Calu3 (cell line): ENCODE data around the gene MYO19. TPM values are rescaled to one million over a fixed set of nuclear protein-coding genes. Genes with fewer than 3 reads are reported as not detected.

Source experiments
- BruUV-seq: library from RNA; stranded (reverse); fragments of 400-500 nt; replicated peaks from 2 replicates; lab custom pipeline; 2021; lab: Mats Ljungman, UMichigan
- CTCF ChIA-PET: fragments of 300-600 bp; sonication (Branson Sonifier 250); formaldehyde crosslinking; loops from one replicate; lab custom pipeline; 2022; ENCODE audit warnings: antibody characterized with exemption; lab: Charles Lee
- DNase-seq: peaks from one replicate; pipeline ENCODE4 v3.0.0; 2022
- H3K27ac Mint-ChIP-seq: one replicate; pipeline ENCODE4 v1.8.0; 2022; ENCODE audit warnings: mixed read lengths; ENCODE audit not compliant: unreplicated experiment
- H3K27me3 Mint-ChIP-seq: one replicate; pipeline ENCODE4 v1.8.0; 2022; ENCODE audit warnings: mixed read lengths; ENCODE audit not compliant: unreplicated experiment
- H3K36me3 Mint-ChIP-seq: one replicate; pipeline ENCODE4 v1.8.0; 2022; ENCODE audit warnings: mild to moderate bottlenecking, moderate library complexity, mixed read lengths; ENCODE audit not compliant: insufficient read depth, unreplicated experiment
- H3K4me1 Mint-ChIP-seq: one replicate; pipeline ENCODE4 v1.8.0; 2022; ENCODE audit warnings: mild to moderate bottlenecking, low read depth, mixed read lengths; ENCODE audit not compliant: unreplicated experiment
- H3K4me3 Mint-ChIP-seq: one replicate; pipeline ENCODE4 v1.8.0; 2022; ENCODE audit warnings: mild to moderate bottlenecking, low read depth, moderate library complexity, mixed read lengths; ENCODE audit not compliant: unreplicated experiment
- H3K9me3 Mint-ChIP-seq: one replicate; pipeline ENCODE4 v1.8.0; 2022; ENCODE audit warnings: low read depth, mixed read lengths; ENCODE audit not compliant: unreplicated experiment
- intact Hi-C: fragments of 100-400 bp; cut with micrococcal nuclease; formaldehyde crosslinking; loops from one replicate; pipeline ENCODE4 v1.10.0; 2022; ENCODE audit not compliant: unreplicated experiment
- total RNA-seq: library from RNA; stranded (reverse); gene quantifications from 2 replicates; pipeline ENCODE4 v1.2.3, GENCODE V29; 2022
- TF ChIP-seq, protein P1 (sequence below): fragments of 200-600 bp; IDR thresholded peaks from one replicate; pipeline ENCODE4 v1.8.0; 2022; ENCODE audit warnings: antibody characterized with exemption; ENCODE audit not compliant: unreplicated experiment

MYO19 gene
- total RNA-seq, 1 experiment from 2014 or later, result 156 TPM

DNA sequence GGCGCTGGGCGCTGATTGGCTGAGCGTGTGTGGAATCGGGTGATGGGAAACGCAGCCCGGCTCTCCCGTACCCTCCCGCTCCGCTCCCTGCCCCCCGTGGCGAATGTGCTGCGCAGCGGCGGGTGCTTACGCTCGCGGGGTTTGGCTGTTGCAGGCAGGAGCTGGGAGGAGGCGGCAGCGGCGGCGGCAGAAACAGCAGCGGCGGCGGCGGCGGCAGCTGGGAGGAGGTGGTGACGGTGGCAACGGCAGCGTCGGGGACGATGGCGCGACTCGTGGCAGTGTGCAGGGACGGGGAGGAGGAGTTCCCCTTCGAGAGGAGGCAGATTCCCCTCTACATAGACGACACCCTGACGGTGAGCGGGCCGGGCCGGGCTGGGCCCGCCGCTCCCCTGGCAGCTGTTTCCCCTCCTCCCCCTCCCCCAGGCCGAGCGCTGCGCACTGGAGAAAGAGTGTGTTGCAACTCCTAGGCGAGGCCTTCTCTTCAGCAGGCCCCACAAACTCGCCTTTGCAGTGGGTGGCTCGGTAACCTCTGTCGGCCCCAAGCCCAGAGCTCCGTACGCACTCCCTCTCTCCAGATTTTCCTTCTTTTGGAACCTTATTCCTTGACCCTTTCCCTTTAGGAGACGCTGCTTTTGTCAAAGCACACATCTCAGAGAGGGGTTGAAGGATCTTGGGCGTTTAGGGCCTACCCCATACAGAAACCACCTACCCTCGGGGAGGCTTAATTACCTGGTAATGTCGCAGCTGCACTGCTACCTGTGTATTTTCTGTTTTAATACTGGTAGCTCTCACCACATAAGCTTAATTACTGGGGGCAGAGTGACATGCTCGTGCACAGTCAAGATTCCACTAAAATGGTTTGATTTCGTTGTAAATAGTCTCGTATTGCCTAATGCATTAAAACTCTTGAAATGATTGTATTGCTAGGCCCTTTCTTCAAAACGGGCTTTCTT lies 11.1 kb upstream of the MYO19 start:
- no TSS peak for BruUV-seq
- H3K27ac Mint-ChIP-seq, result peak overlapping the region; percentile 95
- CTCF ChIA-PET, result interaction anchor here (0.5 to 4.3 kb wide), 20 partner anchors 8 to 1177 kb away, joined by 3 to 58 read pairs (median 4); partner anchors contain the start of genes MRM1, MYO19 and PIGW
- H3K36me3 Mint-ChIP-seq, result peaks cover 88% of the 10 kb centered on the region
- H3K4me3 Mint-ChIP-seq, result peak overlapping the region; percentile 97
- intact Hi-C loops, result loop anchor here (5.0 kb wide), 1 partner anchor 692 kb away; no protein-coding TSS in a partner anchor
- no peaks in the 10 kb centered on the region for H3K27me3 Mint-ChIP-seq
- no peaks in the 10 kb centered on the region for H3K9me3 Mint-ChIP-seq
- TF ChIP-seq, protein P1, sequence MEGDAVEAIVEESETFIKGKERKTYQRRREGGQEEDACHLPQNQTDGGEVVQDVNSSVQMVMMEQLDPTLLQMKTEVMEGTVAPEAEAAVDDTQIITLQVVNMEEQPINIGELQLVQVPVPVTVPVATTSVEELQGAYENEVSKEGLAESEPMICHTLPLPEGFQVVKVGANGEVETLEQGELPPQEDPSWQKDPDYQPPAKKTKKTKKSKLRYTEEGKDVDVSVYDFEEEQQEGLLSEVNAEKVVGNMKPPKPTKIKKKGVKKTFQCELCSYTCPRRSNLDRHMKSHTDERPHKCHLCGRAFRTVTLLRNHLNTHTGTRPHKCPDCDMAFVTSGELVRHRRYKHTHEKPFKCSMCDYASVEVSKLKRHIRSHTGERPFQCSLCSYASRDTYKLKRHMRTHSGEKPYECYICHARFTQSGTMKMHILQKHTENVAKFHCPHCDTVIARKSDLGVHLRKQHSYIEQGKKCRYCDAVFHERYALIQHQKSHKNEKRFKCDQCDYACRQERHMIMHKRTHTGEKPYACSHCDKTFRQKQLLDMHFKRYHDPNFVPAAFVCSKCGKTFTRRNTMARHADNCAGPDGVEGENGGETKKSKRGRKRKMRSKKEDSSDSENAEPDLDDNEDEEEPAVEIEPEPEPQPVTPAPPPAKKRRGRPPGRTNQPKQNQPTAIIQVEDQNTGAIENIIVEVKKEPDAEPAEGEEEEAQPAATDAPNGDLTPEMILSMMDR, result peak; percentile 31
- DNase-seq, result peak; percentile 100
- peaks cover 32% of the 10 kb centered on the region for H3K4me1 Mint-ChIP-seq

DNA sequence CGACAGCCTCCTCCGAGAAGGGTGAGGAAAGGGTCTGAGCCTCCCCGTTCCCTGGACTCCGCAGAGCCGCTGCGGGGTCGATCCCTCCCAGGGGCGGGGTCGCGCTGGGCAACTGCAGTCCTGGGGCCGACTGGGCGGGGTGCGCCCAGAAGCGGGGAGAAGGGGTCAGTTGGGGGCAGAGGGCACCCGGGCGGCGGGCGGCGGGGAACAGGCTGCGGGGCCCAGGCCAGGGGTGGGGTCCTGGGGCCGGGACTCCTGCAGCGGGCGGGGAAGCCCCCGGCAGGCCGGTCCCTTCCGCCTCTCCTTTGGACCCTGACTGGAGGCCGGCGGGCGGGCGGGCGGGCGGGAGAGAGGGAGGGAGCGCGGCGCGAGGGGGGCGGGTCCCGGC lies 10.4 kb upstream of the MYO19 start:
- Mint-ChIP-seq H3K27me3 (no peaks in the 10 kb centered on the region), H3K9me3 (no peaks in the 10 kb centered on the region), H3K36me3 (peaks cover 86% of the 10 kb centered on the region), H3K4me1 (peaks cover 26% of the 10 kb centered on the region), H3K4me3 (peak overlapping the region; percentile 97), H3K27ac (peak overlapping the region; percentile 95)
- CTCF ChIA-PET, result interaction anchor here (0.5 to 4.3 kb wide), 17 partner anchors 9 to 957 kb away, joined by 3 to 58 read pairs (median 4); partner anchors contain the start of genes MRM1, MYO19 and PIGW
- BruUV-seq, result no TSS peak
- intact Hi-C loops, result loop anchor here (5.0 kb wide), 1 partner anchor 692 kb away; no protein-coding TSS in a partner anchor
- DNase-seq, result peak; percentile 95
- TF ChIP-seq, protein P1, result no peak

DNA sequence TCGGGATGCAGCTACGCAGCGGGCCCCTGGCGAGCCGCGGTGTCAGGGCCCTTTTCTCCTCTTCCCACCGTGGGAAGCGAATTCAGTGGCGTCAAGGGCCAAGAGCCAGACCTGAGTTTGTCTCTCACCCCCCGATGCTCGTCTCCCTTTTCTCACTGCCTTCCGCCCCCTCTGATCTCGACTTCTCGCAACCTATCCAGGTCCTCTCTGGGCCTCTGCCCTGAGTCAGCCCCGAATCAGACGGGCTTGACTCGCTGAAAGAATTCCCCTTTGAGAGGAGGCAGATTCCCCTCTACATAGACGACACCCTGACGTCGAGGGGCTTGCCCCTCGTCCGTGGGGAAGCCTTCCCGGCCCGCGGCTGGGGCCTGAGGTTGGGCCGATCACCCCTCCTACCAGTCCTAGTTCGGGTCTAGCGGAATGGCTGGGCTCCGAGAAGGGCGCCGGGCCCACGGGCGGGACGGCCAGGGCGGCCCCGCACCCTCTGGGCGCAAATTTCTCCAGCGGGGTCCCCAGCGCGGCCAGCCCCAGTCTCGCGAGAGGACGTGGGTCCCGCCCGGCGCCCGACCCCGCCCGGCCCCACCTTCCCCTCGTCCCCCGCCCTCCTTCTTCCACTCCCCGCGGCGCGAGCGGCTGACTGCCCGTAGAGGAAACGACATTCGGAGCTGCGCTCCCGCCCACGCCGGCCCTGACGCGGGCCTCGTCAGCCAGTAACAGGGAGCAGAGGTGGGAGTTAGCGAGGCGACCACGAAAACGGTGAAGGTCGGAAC lies 9.8 kb upstream of the MYO19 start, which contains the start of gene GGNBP2:
Gene GGNBP2, plus strand, starts transcription at position 613 of the 770 bp plus-strand sequence. CDS start 806 bp downstream, outside the sequence.
- CTCF ChIA-PET, result interaction anchor here (0.5 to 4.3 kb wide), 10 partner anchors 9 to 957 kb away, joined by 3 to 58 read pairs (median 5); partner anchors contain the start of genes MRM1, MYO19 and PIGW
- TSS peak; percentile 73 for BruUV-seq
- Mint-ChIP-seq H3K9me3 (no peaks in the 10 kb centered on the region), H3K27me3 (no peaks in the 10 kb centered on the region), H3K4me1 (peaks cover 22% of the 10 kb centered on the region), H3K27ac (peak within 1 kb of the TSS; percentile 95), H3K4me3 (peak within 1 kb of the TSS; percentile 97), H3K36me3 (peaks cover 85% of the 10 kb centered on the region)
- TF ChIP-seq, protein P1, result no peak
- intact Hi-C loops, result loop anchor here (1.0 to 5.0 kb wide), 2 partner anchors 8 to 693 kb away; no protein-coding TSS in a partner anchor
- peak; percentile 100 for DNase-seq

DNA sequence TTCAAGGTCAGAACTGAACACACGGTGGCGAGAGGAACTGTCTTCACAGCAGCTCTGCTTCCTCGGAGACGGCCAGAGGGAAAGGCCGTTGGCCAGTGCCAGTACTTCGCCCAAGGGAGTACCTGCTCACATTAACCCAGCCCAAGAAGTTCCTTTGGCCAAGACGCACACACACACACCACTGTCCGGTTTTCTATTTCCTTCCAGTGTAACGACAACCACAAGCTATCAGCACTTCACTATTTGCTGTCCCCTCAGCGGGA lies 9.3 kb upstream of the MYO19 start:
- Mint-ChIP-seq H3K36me3 (peaks cover 80% of the 10 kb centered on the region), H3K27me3 (no peaks in the 10 kb centered on the region), H3K4me1 (peaks cover 20% of the 10 kb centered on the region), H3K4me3 (peak overlapping the region; percentile 97), H3K9me3 (no peaks in the 10 kb centered on the region), H3K27ac (peak overlapping the region; percentile 95)
- CTCF ChIA-PET, result interaction anchor here (0.5 to 4.3 kb wide), 4 partner anchors 9 to 545 kb away, joined by 3 to 58 read pairs (median 28); partner anchors contain the start of genes MRM1, MYO19 and PIGW
- DNase-seq, result no peak
- no TSS peak for BruUV-seq
- TF ChIP-seq, protein P1, result no peak
- intact Hi-C loops, result loop anchor here (1.0 kb wide), 1 partner anchor 8 kb away; no protein-coding TSS in a partner anchor
